RKO (cell line): Measurements from ENCODE around the gene SLMAP.

ENCODE experiments used
- DNase-seq: peaks from one replicate; pipeline ENCODE4 v3.0.0-alpha.2; 2016; ENCODE audit warnings: low spot score

The SLMAP gene

GRCh38 chr3:57961828-57962447 lies 205.8 kb downstream of the SLMAP start:
- peak; percentile 35 for DNase-seq

- no peak for DNase-seq
Measured at GRCh38 chr3:57962448-57962834, 206.3 kb downstream of the SLMAP start.

GRCh38 chr3:57963811-57964346 lies 207.8 kb downstream of the SLMAP start:
- DNase-seq, result no peak

- DNase-seq, result no peak
Measured at GRCh38 chr3:57966829-57967228, 210.7 kb downstream of the SLMAP start.

GRCh38 chr3:57967590-57967989 lies 211.5 kb downstream of the SLMAP start:
- no peak for DNase-seq

- no peak for DNase-seq
Measured at GRCh38 chr3:57968501-57968900, 212.4 kb downstream of the SLMAP start.

GRCh38 chr3:57971975-57972374 lies 215.9 kb downstream of the SLMAP start:
- DNase-seq, result no peak

GRCh38 chr3:57972531-57973111 lies 216.5 kb downstream of the SLMAP start:
- no peak for DNase-seq

- no peak for DNase-seq
Measured at GRCh38 chr3:57973715-57974477, 217.8 kb downstream of the SLMAP start.

- DNase-seq, result peak; percentile 95
Measured at GRCh38 chr3:57974796-57975388, 218.8 kb downstream of the SLMAP start.

- no peak for DNase-seq
Measured at GRCh38 chr3:57977818-57978235, 221.7 kb downstream of the SLMAP start.

- DNase-seq, result no peak
Measured at GRCh38 chr3:57978316-57978715, 222.2 kb downstream of the SLMAP start.
